NCI-H345 treated with DMSO at 0.1 percent for 48 hours (cell line): Measurements from ENCODE around the gene USP20.

Experiments used
- DNase-seq: peaks from one replicate; lab custom pipeline; 2025; ENCODE audit not compliant: unreplicated experiment; lab: John Stamatoyannopoulos, UW

The USP20 gene

GRCh38 chr9:129853614-129854013, 18.4 kb downstream of the USP20 start:
- no peak for DNase-seq

- no peak for DNase-seq
Measured at GRCh38 chr9:129854588-129855110, 19.4 kb downstream of the USP20 start.

- DNase-seq: no peak
Measured at GRCh38 chr9:129857207-129857606, 21.9 kb downstream of the USP20 start.

GRCh38 chr9:129858167-129858962, 23.1 kb downstream of the USP20 start:
- no peak for DNase-seq

GRCh38 chr9:129860653-129861446, 25.6 kb downstream of the USP20 start:
- DNase-seq: no peak

GRCh38 chr9:129861447-129861827, 26.2 kb downstream of the USP20 start:
- no peak for DNase-seq

- no peak for DNase-seq
Measured at GRCh38 chr9:129863059-129863690, 27.9 kb downstream of the USP20 start.

- no peak for DNase-seq
Measured at GRCh38 chr9:129864991-129865647, 29.9 kb downstream of the USP20 start.

- no peak for DNase-seq
Measured at GRCh38 chr9:129865668-129866320, 30.5 kb downstream of the USP20 start.

GRCh38 chr9:129866394-129867135, 31.3 kb downstream of the USP20 start:
- DNase-seq: no peak

GRCh38 chr9:129867136-129868022, 32.1 kb downstream of the USP20 start:
- no peak for DNase-seq

- no peak for DNase-seq
Measured at GRCh38 chr9:129868023-129868871, 33.0 kb downstream of the USP20 start.

- no peak for DNase-seq
Measured at GRCh38 chr9:129868872-129869486, 33.7 kb downstream of the USP20 start.

- no peak for DNase-seq
Measured at GRCh38 chr9:129869585-129870501, 34.6 kb downstream of the USP20 start.

GRCh38 chr9:129871046-129871445, 35.8 kb downstream of the USP20 start:
- no peak for DNase-seq

- DNase-seq: no peak
Measured at GRCh38 chr9:129873563-129874190, 38.4 kb downstream of the USP20 start.
